IMR-90 (cell line): ENCODE data around the gene DHRS13. TPM values are rescaled to one million over a fixed set of nuclear protein-coding genes. Genes with fewer than 3 reads are reported as not detected.

ENCODE experiments used
- ATAC-seq: fragments of 200-7000 bp; cut with Tn5 transposase; 2 replicates; pipeline ENCODE4 v1.9.1; 2020; ENCODE audit warnings: low read depth, mild to moderate bottlenecking, moderate library complexity
- BruUV-seq: library from RNA; stranded (reverse); fragments of 400-500 nt; replicated peaks from 2 replicates; lab custom pipeline; 2021; lab: Mats Ljungman, UMichigan
- CTCF ChIA-PET: fragments of 300-600 bp; formaldehyde crosslinking; extraction: SDS; loops from one replicate; lab custom pipeline; 2021; ENCODE audit warnings: antibody characterized with exemption; lab: Yijun Ruan, JAX
- POLR2A ChIA-PET: fragments of 300-600 bp; sonication (Branson Sonifier 250); formaldehyde crosslinking; loops from one replicate; lab custom pipeline; 2022; ENCODE audit warnings: antibody characterized with exemption; ENCODE audit not compliant: unreplicated experiment; lab: Charles Lee
- DNase-seq: peaks from one replicate; pipeline ENCODE4 v3.0.0; 2013
- H2AFZ ChIP-seq: replicated peaks from 2 replicates; pipeline ENCODE3; 2013; ENCODE audit warnings: low read length, mild to moderate bottlenecking; ENCODE audit not compliant: poor library complexity
- H2AK5ac ChIP-seq: 2 replicates; pipeline ENCODE4 v1.6.1; 2013; ENCODE audit warnings: low read depth, low read length, inconsistent platforms
- H2AK9ac ChIP-seq: replicated peaks from 2 replicates; pipeline ENCODE3; 2013; ENCODE audit warnings: mild to moderate bottlenecking, low read depth, low read length, moderate library complexity; ENCODE audit not compliant: poor library complexity
- H2BK120ac ChIP-seq: 2 replicates; pipeline ENCODE4 v1.6.1; 2013; ENCODE audit warnings: low read depth, low read length, inconsistent platforms
- H2BK15ac ChIP-seq: 3 replicates; pipeline ENCODE4 v1.6.1; 2013; ENCODE audit warnings: low read depth, low read length, inconsistent platforms
- H2BK20ac ChIP-seq: 2 replicates; pipeline ENCODE4 v1.6.1; 2013; ENCODE audit warnings: low read depth, mild to moderate bottlenecking, inconsistent platforms, low read length, moderate library complexity
- H2BK5ac ChIP-seq: 2 replicates; pipeline ENCODE4 v1.6.1; 2013; ENCODE audit warnings: mild to moderate bottlenecking, low read depth, low read length, inconsistent platforms; ENCODE audit not compliant: poor library complexity, severe bottlenecking
- H3K14ac ChIP-seq: replicated peaks from 2 replicates; pipeline ENCODE4 v1.6.1; 2013; ENCODE audit warnings: low read depth, low read length, inconsistent platforms
- H3K18ac ChIP-seq: 2 replicates; pipeline ENCODE4 v1.6.1; 2013; ENCODE audit warnings: low read depth, low read length, control low read depth
- H3K23ac ChIP-seq: 2 replicates; pipeline ENCODE4 v1.6.1; 2013; ENCODE audit warnings: low read depth, low read length, inconsistent platforms
- H3K27ac ChIP-seq: 2 replicates; pipeline ENCODE4 v1.5.1; 2013; ENCODE audit warnings: mild to moderate bottlenecking, control low read depth, low read length; ENCODE audit not compliant: insufficient read depth
- H3K27me3 ChIP-seq: 2 replicates; pipeline ENCODE4 v1.6.1; 2013; ENCODE audit warnings: low read length; ENCODE audit not compliant: control insufficient read depth, insufficient read depth
- H3K36me3 ChIP-seq: 2 replicates; pipeline ENCODE4 v1.6.1; 2013; ENCODE audit warnings: low read length, mixed read lengths; ENCODE audit not compliant: control insufficient read depth, insufficient read depth
- H3K4ac ChIP-seq: 2 replicates; pipeline ENCODE4 v1.6.1; 2013; ENCODE audit warnings: low read depth, low read length, inconsistent platforms
- H3K4me1 ChIP-seq: 2 replicates; pipeline ENCODE4 v1.6.1; 2013; ENCODE audit warnings: low read length, mixed read lengths; ENCODE audit not compliant: control insufficient read depth, insufficient read depth
- H3K4me2 ChIP-seq: 2 replicates; pipeline ENCODE4 v1.6.1; 2013; ENCODE audit warnings: low read depth, mild to moderate bottlenecking, control low read depth, low read length, moderate library complexity
- H3K4me3 ChIP-seq: 2 replicates; pipeline ENCODE4 v1.5.1; 2013; ENCODE audit warnings: low read depth, mild to moderate bottlenecking, control low read depth, low read length, moderate library complexity; ENCODE audit not compliant: insufficient read depth
- H3K56ac ChIP-seq: 2 replicates; pipeline ENCODE4 v1.6.1; 2013; ENCODE audit warnings: low read length, inconsistent platforms; ENCODE audit not compliant: insufficient read depth; ENCODE audit errors: extremely low read depth
- H3K79me1 ChIP-seq, 2 experiments: 2 replicates each; pipeline ENCODE4 v1.6.1; 2013; ENCODE audit warnings: low read length in 2 of 2, inconsistent platforms in 1 of 2, low read depth in 1 of 2
- H3K9ac ChIP-seq: 2 replicates; pipeline ENCODE4 v1.6.1; 2013; ENCODE audit warnings: low read depth, low read length, control low read depth
- H3K9me1 ChIP-seq: 2 replicates; pipeline ENCODE4 v1.6.1; 2013; ENCODE audit warnings: low read length, inconsistent platforms; ENCODE audit not compliant: insufficient read depth
- H3K9me3 ChIP-seq: 2 replicates; pipeline ENCODE4 v1.6.1; 2013; ENCODE audit warnings: low read length; ENCODE audit not compliant: control insufficient read depth, insufficient read depth
- H4K20me1 ChIP-seq: 2 replicates; pipeline ENCODE4 v1.6.1; 2013; ENCODE audit warnings: low read length, inconsistent platforms; ENCODE audit not compliant: insufficient read depth
- H4K5ac ChIP-seq: 2 replicates; pipeline ENCODE4 v1.6.1; 2013; ENCODE audit warnings: mild to moderate bottlenecking, low read depth, low read length, control low read depth
- H4K8ac ChIP-seq, 2 experiments: 2 replicates each; pipeline ENCODE4 v1.6.1; 2013; ENCODE audit warnings: low read depth in 2 of 2, low read length in 2 of 2, control low read depth in 1 of 2, inconsistent platforms in 1 of 2
- H4K91ac ChIP-seq: 2 replicates; pipeline ENCODE4 v1.6.1; 2013; ENCODE audit warnings: low read depth, low read length, inconsistent platforms; ENCODE audit not compliant: insufficient read depth
- CHD1 ChIP-seq: IDR thresholded peaks from 2 replicates; pipeline ENCODE4 v1.6.1; 2012; ENCODE audit warnings: low read depth, low read length, improper control_type of control experiment
- CTCF ChIP-seq: conservative IDR thresholded peaks from 2 replicates; pipeline ENCODE4 v1.5.1; 2012; ENCODE audit warnings: mild to moderate bottlenecking, low read depth, low read length, improper control_type of control experiment
- POLR2A ChIP-seq: IDR thresholded peaks from 2 replicates; pipeline ENCODE4 v1.6.1; 2012; ENCODE audit warnings: mild to moderate bottlenecking, low read depth, low read length
- RAD21 ChIP-seq: IDR thresholded peaks from 2 replicates; pipeline ENCODE4 v1.6.1; 2012; ENCODE audit warnings: low read length, improper control_type of control experiment
- RCOR1 ChIP-seq: IDR thresholded peaks from 2 replicates; pipeline ENCODE4 v1.6.1; 2012; ENCODE audit warnings: mild to moderate bottlenecking, low read length, improper control_type of control experiment; ENCODE audit not compliant: insufficient replicate concordance
- SMC3 ChIP-seq: fragments of 150-350 bp; IDR thresholded peaks from 2 replicates; pipeline ENCODE4 v1.6.1; 2016; ENCODE audit warnings: low read depth, mild to moderate bottlenecking, antibody characterized with exemption, low read length, moderate library complexity
- WGBS, 2 experiments: methylation state at CpG; one replicate each; pipeline versions ENCODE4 v1.1.5 to v1.1.7; 2013; ENCODE audit warnings: missing lambda C conversion rate in 2 of 2; ENCODE audit not compliant: insufficient read length in 1 of 2; ENCODE audit errors: extremely low coverage in 2 of 2; 5-methylcytosine and 5-hydroxymethylcytosine counted together
- dilution Hi-C: fragments of 300-500 bp; cut with HindIII; formaldehyde crosslinking; loops from one replicate; pipeline ENCODE4 v1.14.3; 2018; ENCODE audit warnings: low sequenced_read_pairs; ENCODE audit not compliant: unreplicated experiment
- in situ Hi-C: fragments of 300-500 bp; cut with MboI; formaldehyde crosslinking; loops from 3 replicates; pipeline ENCODE4 v1.14.3; 2019; ENCODE audit warnings: low sequenced_read_pairs, inconsistent platforms, mixed read lengths
- intact Hi-C: fragments of 100-400 bp; cut with micrococcal nuclease; formaldehyde crosslinking; loops from 2 replicates; pipeline ENCODE4 v1.10.0; 2022
- polyA plus RNA-seq, 3 experiments: library from polyadenylated mRNA; depleted of rRNA; stranded (reverse); fragments of >200 nt; gene quantifications; 2 replicates each; pipeline ENCODE4 v1.2.3, GENCODE V29; 2012; ENCODE audit warnings: low replicate concordance in 1 of 3
- total RNA-seq: library from RNA; depleted of rRNA; stranded (reverse); fragments of >200 nt; gene quantifications from 2 replicates; pipeline ENCODE4 v1.2.3, GENCODE V29; 2012

The DHRS13 gene
- total and polyA plus RNA-seq, 2 of the 4 experiments (the other 2 are of a cell fraction) = 2.7 to 3.9 TPM

- TF ChIP-seq RCOR1 (no peak), POLR2A (no peak), SMC3 (peak; percentile 43; the same call in 1 of the 2 replicates), CHD1 (no peak), RAD21 (peak; percentile 46), CTCF (peak; percentile 50)
- no peak overlapping the region for H3K23ac ChIP-seq
- H4K91ac ChIP-seq = no peak overlapping the region
- in situ Hi-C loops = no loop called here
- WGBS, 2 experiments = 80% methylated on average over 4 of the region's 6 CpGs; no CpG with 5 or more reads in 1 of the 2 experiments
- no peak overlapping the region for H3K4me2 ChIP-seq
- H2AK9ac ChIP-seq = no peak overlapping the region
- peaks cover 39 to 52% of the 10 kb centered on the region in 2 experiments for H3K79me1 ChIP-seq
- H3K4me1 ChIP-seq = no peaks in the 10 kb centered on the region
- H2BK120ac ChIP-seq = no peak overlapping the region
- no peaks in the 10 kb centered on the region for H3K9me1 ChIP-seq
- CTCF ChIA-PET = interaction anchor here (0.6 to 1.6 kb wide), 2 partner anchors 27 to 190 kb away, joined by 3 to 6 read pairs; no protein-coding TSS in a partner anchor
- peaks cover 67% of the 10 kb centered on the region for H3K36me3 ChIP-seq
- intact Hi-C loops = loop anchor here (1.0 kb wide), 1 partner anchor 190 kb away; the partner anchor contains the start of gene TLCD1
- H3K18ac ChIP-seq = no peak overlapping the region
- no peak overlapping the region for H4K5ac ChIP-seq
- H2AFZ ChIP-seq = no peak overlapping the region
- H3K56ac ChIP-seq = no peak overlapping the region
- no peak overlapping the region for H2BK5ac ChIP-seq
- ATAC-seq = peak; percentile 78
- H3K4ac ChIP-seq = no peak overlapping the region
- POLR2A ChIA-PET = interaction anchor here (0.5 kb wide), 2 partner anchors 8 to 42 kb away, joined by 3 read pairs; no protein-coding TSS in a partner anchor
- H3K14ac ChIP-seq = no peak overlapping the region
- no TSS peak for BruUV-seq
- H2AK5ac ChIP-seq = no peak overlapping the region
- no peak overlapping the region for H2BK15ac ChIP-seq
- dilution Hi-C loops = no loop called here
- no peak overlapping the region for H3K27ac ChIP-seq
- H4K20me1 ChIP-seq = peaks cover 21% of the 10 kb centered on the region; the same call in 1 of the 2 replicates
- H3K27me3 ChIP-seq = no peaks in the 10 kb centered on the region
- H3K9ac ChIP-seq = no peak overlapping the region
- DNase-seq = peak; percentile 43
- no peak overlapping the region for H2BK20ac ChIP-seq
- H4K8ac ChIP-seq = no peak overlapping the region
- no peaks in the 10 kb centered on the region for H3K9me3 ChIP-seq
- H3K4me3 ChIP-seq = no peak overlapping the region
These were observed 13.5 kb upstream of the DHRS13 start for GRCh38 chr17:28916302-28916934.
